Right ventricle myocardium inferior (tissue), 1 donor: ENCODE data around the gene ELMOD1. TPM values are rescaled to one million over a fixed set of nuclear protein-coding genes. Genes with fewer than 3 reads are reported as not detected.

ENCODE experiments used
- ATAC-seq: fragments of 200-7000 bp; cut with Tn5 transposase; one replicate; pipeline ENCODE4 v1.9.1; 2020; ENCODE audit warnings: mild to moderate bottlenecking, moderate library complexity
- DNase-seq: peaks from one replicate; pipeline ENCODE4 v3.0.0; 2021; ENCODE audit errors: missing footprints
- intact Hi-C: fragments of 100-400 bp; cut with DNase I; formaldehyde crosslinking; loops from one replicate; pipeline ENCODE4 v1.11.0; 2022
- total RNA-seq: library from RNA; stranded (reverse); fragmentation: NEBNext Ultra II Directional; extraction: Animal tissue kit (Norgen Biotek cat#: 25700); gene quantifications from one replicate; pipeline ENCODE4 v1.2.1, GENCODE V29; 2021
- donor health status: DM: no; HTN: yes; CAD: no; lungs with severe emphysema.

The ELMOD1 gene
- total RNA-seq, 1 donor from 2014 or later, result 0.41 TPM

GRCh38 chr11:107702723-107703122 is 111.8 kb downstream of the ELMOD1 start:
- intact Hi-C loops, result no loop called here
- DNase-seq (no peak), ATAC-seq (no peak)

- no peak for DNase-seq
- ATAC-seq, result no peak
- intact Hi-C loops, result loop anchor here (1.0 kb wide), 1 partner anchor 39 kb away; no protein-coding TSS in a partner anchor
Observed at GRCh38 chr11:107704451-107704850, 113.5 kb downstream of the ELMOD1 start.

- intact Hi-C loops, result no loop called here
- ATAC-seq, result no peak
- DNase-seq, result no peak
Observed at GRCh38 chr11:107705027-107705426, 114.1 kb downstream of the ELMOD1 start.

- no peak for DNase-seq
- no peak for ATAC-seq
- intact Hi-C loops, result no loop called here
Observed at GRCh38 chr11:107706531-107706930, 115.6 kb downstream of the ELMOD1 start.

- DNase-seq (no peak), ATAC-seq (no peak)
- intact Hi-C loops, result no loop called here
Observed at GRCh38 chr11:107707215-107707671, 116.3 kb downstream of the ELMOD1 start.

- DNase-seq (no peak), ATAC-seq (no peak)
- intact Hi-C loops, result no loop called here
Observed at GRCh38 chr11:107707807-107708206, 116.9 kb downstream of the ELMOD1 start.

GRCh38 chr11:107708792-107709191 is 117.8 kb downstream of the ELMOD1 start:
- intact Hi-C loops, result no loop called here
- DNase-seq, result no peak
- ATAC-seq, result no peak

- intact Hi-C loops, result no loop called here
- DNase-seq (no peak), ATAC-seq (no peak)
Observed at GRCh38 chr11:107710301-107710700, 119.4 kb downstream of the ELMOD1 start.

- DNase-seq (no peak), ATAC-seq (no peak)
- intact Hi-C loops, result no loop called here
Observed at GRCh38 chr11:107711861-107712755, 121.2 kb downstream of the ELMOD1 start, which contains the start of gene SLN. Gene SLN, minus strand, starts transcription at chr11:107712056.

GRCh38 chr11:107713009-107713408 is 122.1 kb downstream of the ELMOD1 start:
- DNase-seq (no peak), ATAC-seq (no peak)
- intact Hi-C loops, result no loop called here

Other genes with a start within 250 kb of the ELMOD1 start
- 10.0 TPM for gene CWF19L2, start 133.3 kb upstream of the ELMOD1 start, total RNA-seq
- gene ALKBH8, start 25.4 kb upstream of the ELMOD1 start, total RNA-seq, result 5.5 TPM
- 23.2 TPM for gene SLN, start 120.9 kb downstream of the ELMOD1 start, total RNA-seq